Mucosa of rectum (tissue), 2 donors: ENCODE data around the gene RNF41.
A peak's percentile ranks its signal among the peaks of the same experiment; 100 is the strongest.

Source experiments
- H3K27ac ChIP-seq, 2 donors: one replicate each; pipeline ENCODE4 v1.7.0; 2013; ENCODE audit warnings: inconsistent platforms in 2 of 2, low read depth in 2 of 2, low read length in 2 of 2
- H3K27me3 ChIP-seq, 2 donors: one replicate each; pipeline ENCODE4 v1.7.0; 2013; ENCODE audit warnings: low read length in 2 of 2; ENCODE audit not compliant: control insufficient read depth in 2 of 2, insufficient read depth in 2 of 2
- H3K36me3 ChIP-seq, 2 donors: one replicate each; pipeline ENCODE4 v1.7.0; 2013; ENCODE audit warnings: low read length in 2 of 2; ENCODE audit not compliant: control insufficient read depth in 2 of 2, insufficient read depth in 2 of 2
- H3K4me1 ChIP-seq, 2 donors: one replicate each; pipeline ENCODE4 v1.7.0; 2013; ENCODE audit warnings: low read length in 2 of 2, mild to moderate bottlenecking in 1 of 2; ENCODE audit not compliant: control insufficient read depth in 2 of 2, insufficient read depth in 2 of 2
- H3K4me3 ChIP-seq, 2 donors: one replicate each; pipeline ENCODE4 v1.7.0; 2013; ENCODE audit warnings: low read length in 2 of 2
- H3K9ac ChIP-seq, 2 donors: one replicate each; pipeline ENCODE4 v1.7.0; 2013; ENCODE audit warnings: low read length in 2 of 2, low read depth in 1 of 2, mild to moderate bottlenecking in 1 of 2
- H3K9me3 ChIP-seq, 2 donors: one replicate each; pipeline ENCODE4 v1.7.0; 2013; ENCODE audit warnings: low read length in 2 of 2; ENCODE audit not compliant: control insufficient read depth in 2 of 2
- donor health status: healthy.
- donor health status: Normal muscosa, but diverticular disease.

The RNF41 gene

GRCh38 chr12:56258820-56259183 lies 37.1 kb upstream of the RNF41 start:
- peak overlapping the region; percentile 75 to 88 for H3K27ac ChIP-seq
- no peaks in the 10 kb centered on the region for H3K9me3 ChIP-seq

GRCh38 chr12:56258068-56258819 lies 36.5 kb upstream of the RNF41 start, which contains the start of gene ANKRD52:
Gene ANKRD52 (minus strand): TSS chr12:56258384. CDS start chr12:56258269, 115 bp downstream.
- peak within 1 kb of the TSS; percentile 83 to 86 for H3K9ac ChIP-seq

More at GRCh38 chr12:56258820-56259183, 37.1 kb upstream of the RNF41 start:
- peaks cover 19 to 23% of the 10 kb centered on the region in 2 donors for H3K36me3 ChIP-seq
- peak overlapping the region; percentile 83 to 86 for H3K9ac ChIP-seq
- H3K4me1 ChIP-seq, result peaks cover 19% of the 10 kb centered on the region in 2 donors
- peak overlapping the region; percentile 77 to 80 for H3K4me3 ChIP-seq
- H3K27me3 ChIP-seq, result no peaks in the 10 kb centered on the region

GRCh38 chr12:56257491-56258067 lies 35.9 kb upstream of the RNF41 start:
- peak overlapping the region; percentile 75 to 88 for H3K27ac ChIP-seq
- H3K9me3 ChIP-seq, result no peaks in the 10 kb centered on the region
- H3K9ac ChIP-seq, result peak overlapping the region; percentile 76 to 86
- no peaks in the 10 kb centered on the region for H3K27me3 ChIP-seq
- peaks cover 32 to 35% of the 10 kb centered on the region in 2 donors for H3K36me3 ChIP-seq
- H3K4me1 ChIP-seq, result peaks cover 19% of the 10 kb centered on the region in 2 donors
- peak overlapping the region; percentile 77 to 85 for H3K4me3 ChIP-seq

More at GRCh38 chr12:56258068-56258819, 36.5 kb upstream of the RNF41 start, which contains the start of gene ANKRD52:
- Histone ChIP-seq H3K4me1 (peaks cover 19% of the 10 kb centered on the region in 2 donors), H3K27me3 (no peaks in the 10 kb centered on the region), H3K36me3 (peaks cover 25 to 28% of the 10 kb centered on the region in 2 donors), H3K9me3 (no peaks in the 10 kb centered on the region), H3K27ac (peak within 1 kb of the TSS; percentile 75 to 88), H3K4me3 (peak within 1 kb of the TSS; percentile 77 to 85)

- Histone ChIP-seq H3K9ac (peak overlapping the region; percentile 76 to 86), H3K27me3 (no peaks in the 10 kb centered on the region), H3K27ac (no peak overlapping the region), H3K4me3 (peak overlapping the region; percentile 77 to 85), H3K9me3 (no peaks in the 10 kb centered on the region), H3K4me1 (peaks cover 19% of the 10 kb centered on the region in 2 donors), H3K36me3 (peaks cover 37 to 40% of the 10 kb centered on the region in 2 donors)
Measured at GRCh38 chr12:56257071-56257470, 35.3 kb upstream of the RNF41 start.

GRCh38 chr12:56256326-56256960 lies 34.7 kb upstream of the RNF41 start:
- Histone ChIP-seq H3K4me3 (no peak overlapping the region), H3K9ac (no peak overlapping the region)

GRCh38 chr12:56255671-56256070 lies 33.9 kb upstream of the RNF41 start:
- H3K27ac ChIP-seq, result no peak overlapping the region
- no peaks in the 10 kb centered on the region for H3K27me3 ChIP-seq
- no peak overlapping the region for H3K9ac ChIP-seq
- H3K4me1 ChIP-seq, result peaks cover 19% of the 10 kb centered on the region in 2 donors
- no peak overlapping the region for H3K4me3 ChIP-seq
- no peaks in the 10 kb centered on the region for H3K9me3 ChIP-seq
- peaks cover 42 to 50% of the 10 kb centered on the region in 2 donors for H3K36me3 ChIP-seq

More at GRCh38 chr12:56256326-56256960, 34.7 kb upstream of the RNF41 start:
- no peak overlapping the region for H3K27ac ChIP-seq
- peaks cover 42 to 46% of the 10 kb centered on the region in 2 donors for H3K36me3 ChIP-seq
- H3K4me1 ChIP-seq, result peaks cover 19% of the 10 kb centered on the region in 2 donors
- H3K27me3 ChIP-seq, result no peaks in the 10 kb centered on the region
- H3K9me3 ChIP-seq, result no peaks in the 10 kb centered on the region

- peaks cover 53 to 70% of the 10 kb centered on the region in 2 donors for H3K36me3 ChIP-seq
- H3K4me3 ChIP-seq, result no peak overlapping the region
Measured at GRCh38 chr12:56253091-56253490, 31.4 kb upstream of the RNF41 start.

GRCh38 chr12:56252649-56253048 lies 30.9 kb upstream of the RNF41 start:
- H3K4me3 ChIP-seq, result no peak overlapping the region
- H3K27ac ChIP-seq, result no peak overlapping the region
- H3K9me3 ChIP-seq, result no peaks in the 10 kb centered on the region
- peaks cover 57 to 75% of the 10 kb centered on the region in 2 donors for H3K36me3 ChIP-seq
- H3K27me3 ChIP-seq, result no peaks in the 10 kb centered on the region
- H3K9ac ChIP-seq, result no peak overlapping the region
- H3K4me1 ChIP-seq, result peaks cover 13 to 15% of the 10 kb centered on the region in 2 donors

More at GRCh38 chr12:56253091-56253490, 31.4 kb upstream of the RNF41 start:
- Histone ChIP-seq H3K27ac (no peak overlapping the region), H3K9ac (no peak overlapping the region), H3K9me3 (no peaks in the 10 kb centered on the region), H3K4me1 (peaks cover 13 to 15% of the 10 kb centered on the region in 2 donors), H3K27me3 (no peaks in the 10 kb centered on the region)

- no peaks in the 10 kb centered on the region for H3K4me1 ChIP-seq
- no peak overlapping the region for H3K27ac ChIP-seq
- no peak overlapping the region for H3K4me3 ChIP-seq
- H3K9ac ChIP-seq, result no peak overlapping the region
- no peaks in the 10 kb centered on the region for H3K9me3 ChIP-seq
- H3K27me3 ChIP-seq, result no peaks in the 10 kb centered on the region
- peaks cover 66 to 80% of the 10 kb centered on the region in 2 donors for H3K36me3 ChIP-seq
Measured at GRCh38 chr12:56248711-56249110, 27.0 kb upstream of the RNF41 start.

- peaks cover 65 to 80% of the 10 kb centered on the region in 2 donors for H3K36me3 ChIP-seq
- no peak overlapping the region for H3K4me3 ChIP-seq
- no peaks in the 10 kb centered on the region for H3K9me3 ChIP-seq
- no peak overlapping the region for H3K27ac ChIP-seq
- no peaks in the 10 kb centered on the region for H3K4me1 ChIP-seq
- no peaks in the 10 kb centered on the region for H3K27me3 ChIP-seq
- H3K9ac ChIP-seq, result no peak overlapping the region
Measured at GRCh38 chr12:56247923-56248322, 26.2 kb upstream of the RNF41 start.
